Measurements from ENCODE around the gene CYBB.

The CYBB gene

GRCh38 chrX:37757082-37757481 is 22.8 kb upstream of the CYBB start (continued):
- TF ChIP-seq AEBP2 (tag by site-specific recombination; IDR thresholded peaks at IDR 0.05; ENCODE audit: borderline replicate concordance) = no peak

GRCh38 chrX:37759351-37759750 is 20.5 kb upstream of the CYBB start:
- Histone ChIP-seq H3K36me3 (ENCODE audit: control insufficient read depth in 2 of 2, insufficient read depth in 1 of 2, low read length in 2 of 2) (no peaks in the 10 kb centered on the region), H3K4me1 (ENCODE audit: control insufficient read depth, insufficient read depth, low read length) (no peaks in the 10 kb centered on the region), H3K4me3 (ENCODE audit: low read depth, low read length) (no peak overlapping the region), H3K27ac (ENCODE audit: extremely low read depth, low read depth, low read length) (no peak overlapping the region), H3K9me3 (ENCODE audit: control insufficient read depth, insufficient read depth, low read depth, low read length) (no peaks in the 10 kb centered on the region)
- ChIA-PET CTCF (interaction anchor here (0.6 to 1.4 kb wide), 3 partner anchors 14 to 407 kb away, joined by 3 to 7 read pairs (median 3); no protein-coding TSS in a partner anchor), POLR2A (no interaction called here)
- no peak for TF ChIP-seq INSM2 (tag by site-specific recombination; IDR thresholded peaks at IDR 0.05)
- no peak for TF ChIP-seq ZNF792 (tag by site-specific recombination; IDR thresholded peaks at IDR 0.05)
- no peak for TF ChIP-seq ZSCAN30 (tag by site-specific recombination; IDR thresholded peaks at IDR 0.05)
- no peak for TF ChIP-seq ZNF639 (tag by site-specific recombination; IDR thresholded peaks at IDR 0.05)
- no peak for TF ChIP-seq ZNF558 (tag by site-specific recombination; IDR thresholded peaks at IDR 0.05)
- no peak for TF ChIP-seq ZNF785 (tag by site-specific recombination; IDR thresholded peaks at IDR 0.05)
- TF ChIP-seq ZNF76 (tag by site-specific recombination; IDR thresholded peaks at IDR 0.05; ENCODE audit: borderline replicate concordance, low read depth) = no peak
- no peak for TF ChIP-seq OVOL3 (tag by site-specific recombination; IDR thresholded peaks at IDR 0.05)
- no peak for TF ChIP-seq TCF7L2 (IDR thresholded peaks at IDR 0.05; ENCODE audit: borderline replicate concordance, low read depth, low read length)
- no peak for TF ChIP-seq ZFP37 (tag by site-specific recombination; IDR thresholded peaks at IDR 0.05)
- TF ChIP-seq RBAK (tag by site-specific recombination; IDR thresholded peaks at IDR 0.05) = no peak
- no peak for TF ChIP-seq ZNF391 (tag by site-specific recombination; IDR thresholded peaks at IDR 0.05; ENCODE audit: borderline replicate concordance, low read depth)
- no peak for TF ChIP-seq ZNF146 (tag by site-specific recombination; IDR thresholded peaks at IDR 0.05)
- no peak for TF ChIP-seq ZBTB48 (tag by site-specific recombination; IDR thresholded peaks at IDR 0.05)
- no peak for TF ChIP-seq HOXA7 (CRISPR knock-in tag; IDR thresholded peaks at IDR 0.05; ENCODE audit: borderline replicate concordance)
- TF ChIP-seq ZNF707 (tag by site-specific recombination; IDR thresholded peaks at IDR 0.05) = no peak
- TF ChIP-seq REST (tag by site-specific recombination; IDR thresholded peaks at IDR 0.05) = no peak

Measured in HEK293 (cell line).